HG03108 (cell line): Measurements from ENCODE around the gene CRLF2.
"Not testable (repeated sequence)": the region's sequence is repeated elsewhere in the genome, so short reads cannot be mapped to it uniquely, and the experiment has no call there.

Experiments
- ATAC-seq: cut with Tn5 transposase; IDR thresholded peaks from one replicate; pipeline ENCODE4 v1.9.1; 2021; ENCODE audit warnings: moderate library complexity; ENCODE audit not compliant: unreplicated experiment

Gene CRLF2

GRCh38 chrX:1212532-1212931 lies at the start of gene CRLF2:
Gene CRLF2, minus strand, starts transcription at chrX:1212649. Its CDS starts 15 bp downstream, at chrX:1212634.
- peak; percentile 88 for ATAC-seq

GRCh38 chrX:1261771-1262170 lies 49.3 kb upstream of the CRLF2 start:
- not testable (repeated sequence) for ATAC-seq

GRCh38 chrX:1261285-1261684 lies 48.8 kb upstream of the CRLF2 start:
- no peak for ATAC-seq

GRCh38 chrX:1252861-1253260 lies 40.4 kb upstream of the CRLF2 start:
- no peak for ATAC-seq

GRCh38 chrX:1249101-1249887 lies 36.8 kb upstream of the CRLF2 start:
- ATAC-seq: no peak

- ATAC-seq: no peak
Observed at GRCh38 chrX:1248331-1249061, 36.0 kb upstream of the CRLF2 start.

GRCh38 chrX:1246816-1247215 lies 34.4 kb upstream of the CRLF2 start:
- ATAC-seq: no peak

GRCh38 chrX:1244164-1245076 lies 32.0 kb upstream of the CRLF2 start:
- no peak for ATAC-seq

- no peak for ATAC-seq
Observed at GRCh38 chrX:1242891-1243402, 30.5 kb upstream of the CRLF2 start.

- ATAC-seq: not testable (repeated sequence)
Observed at GRCh38 chrX:1240551-1240950, 28.1 kb upstream of the CRLF2 start.

GRCh38 chrX:1239681-1240142 lies 27.3 kb upstream of the CRLF2 start:
- ATAC-seq: peak; percentile 83

GRCh38 chrX:1231850-1232465 lies 19.5 kb upstream of the CRLF2 start:
- ATAC-seq: no peak

GRCh38 chrX:1228101-1228500 lies 15.7 kb upstream of the CRLF2 start:
- not testable (repeated sequence) for ATAC-seq

- ATAC-seq: no peak
Observed at GRCh38 chrX:1226249-1226648, 13.8 kb upstream of the CRLF2 start.

- ATAC-seq: no peak
Observed at GRCh38 chrX:1224954-1225353, 12.5 kb upstream of the CRLF2 start.

GRCh38 chrX:1223242-1223600 lies 10.8 kb upstream of the CRLF2 start:
- no peak for ATAC-seq

GRCh38 chrX:1222531-1223241 lies 10.2 kb upstream of the CRLF2 start:
- ATAC-seq: no peak

GRCh38 chrX:1221296-1221845 lies 8.9 kb upstream of the CRLF2 start:
- ATAC-seq: no peak

GRCh38 chrX:1218286-1218685 lies 5.8 kb upstream of the CRLF2 start:
- no peak for ATAC-seq
